ENCODE measurements around the gene PCDHA11.
"Not testable (repeated sequence)": the region's sequence is repeated elsewhere in the genome, so short reads cannot be mapped to it uniquely, and the experiment has no call there.

The PCDHA11 gene, protein sequence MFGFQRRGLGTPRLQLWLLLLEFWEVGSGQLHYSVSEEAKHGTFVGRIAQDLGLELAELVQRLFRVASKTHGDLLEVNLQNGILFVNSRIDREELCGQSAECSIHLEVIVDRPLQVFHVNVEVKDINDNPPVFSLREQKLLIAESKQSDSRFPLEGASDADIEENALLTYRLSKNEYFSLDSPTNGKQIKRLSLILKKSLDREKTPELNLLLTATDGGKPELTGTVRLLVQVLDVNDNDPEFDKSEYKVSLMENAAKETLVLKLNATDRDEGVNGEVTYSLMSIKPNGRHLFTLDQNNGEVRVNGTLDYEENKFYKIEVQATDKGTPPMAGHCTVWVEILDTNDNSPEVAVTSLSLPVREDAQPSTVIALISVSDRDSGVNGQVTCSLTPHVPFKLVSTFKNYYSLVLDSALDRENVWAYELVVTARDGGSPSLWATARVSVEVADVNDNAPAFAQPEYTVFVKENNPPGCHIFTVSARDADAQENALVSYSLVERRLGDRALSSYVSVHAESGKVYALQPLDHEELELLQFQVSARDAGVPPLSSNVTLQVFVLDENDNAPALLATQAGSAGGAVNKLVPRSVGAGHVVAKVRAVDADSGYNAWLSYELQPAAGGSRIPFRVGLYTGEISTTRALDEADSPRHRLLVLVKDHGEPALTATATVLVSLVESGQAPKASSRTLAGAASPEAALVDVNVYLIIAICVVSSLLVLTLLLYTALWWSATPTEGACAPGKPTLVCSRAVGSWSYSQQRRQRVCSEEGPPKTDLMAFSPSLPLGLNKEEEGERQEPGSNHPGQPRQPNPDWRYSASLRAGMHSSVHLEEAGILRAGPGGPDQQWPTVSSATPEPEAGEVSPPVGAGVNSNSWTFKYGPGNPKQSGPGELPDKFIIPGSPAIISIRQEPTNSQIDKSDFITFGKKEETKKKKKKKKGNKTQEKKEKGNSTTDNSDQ

GRCh38 chr5:140868721-140869554, at the start of gene PCDHA11:
Gene PCDHA11 (plus strand): TSS chr5:140868957. CDS start chr5:140869104, 147 bp downstream.
- DNase-seq: no peak

GRCh38 chr5:140821375-140822280, 47.1 kb upstream of the PCDHA11 start, which contains the start of gene PCDHA5:
Gene PCDHA5 (plus strand): TSS chr5:140821613.
- DNase-seq: peak; percentile 85

DNA sequence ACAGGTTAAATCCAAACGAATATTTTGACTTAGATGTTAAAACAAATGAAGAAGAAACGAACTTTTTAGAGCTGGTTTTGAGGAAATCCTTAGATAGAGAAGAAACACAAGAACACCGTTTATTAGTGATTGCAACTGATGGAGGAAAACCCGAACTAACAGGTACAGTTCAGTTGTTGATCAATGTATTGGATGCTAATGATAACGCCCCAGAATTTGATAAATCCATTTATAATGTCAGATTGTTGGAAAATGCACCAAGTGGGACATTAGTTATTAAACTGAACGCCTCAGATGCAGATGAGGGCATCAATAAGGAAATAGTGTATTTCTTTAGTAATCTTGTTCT, 46.5 kb upstream of the PCDHA11 start:
- no peak for DNase-seq

- not testable (repeated sequence) for DNase-seq
Observed at GRCh38 chr5:140822969-140823368, 45.8 kb upstream of the PCDHA11 start.

GRCh38 chr5:140823475-140823874, 45.3 kb upstream of the PCDHA11 start:
- DNase-seq: no peak

- no peak for DNase-seq
Observed at GRCh38 chr5:140827704-140828361, 40.9 kb upstream of the PCDHA11 start, which contains the start of gene PCDHA6. Gene PCDHA6 (plus strand): TSS chr5:140827960. CDS start chr5:140828092, 132 bp downstream.

DNA sequence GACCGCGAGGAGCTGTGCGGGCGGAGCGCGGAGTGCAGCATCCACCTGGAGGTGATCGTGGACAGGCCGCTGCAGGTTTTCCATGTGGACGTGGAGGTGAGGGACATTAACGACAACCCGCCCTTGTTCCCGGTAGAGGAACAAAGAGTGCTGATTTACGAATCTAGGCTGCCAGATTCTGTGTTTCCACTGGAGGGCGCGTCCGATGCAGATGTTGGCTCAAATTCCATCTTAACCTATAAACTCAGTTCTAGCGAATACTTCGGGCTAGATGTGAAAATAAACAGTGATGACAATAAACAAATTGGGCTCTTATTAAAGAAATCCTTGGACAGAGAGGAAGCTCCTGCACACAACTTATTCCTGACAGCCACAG, 40.4 kb upstream of the PCDHA11 start:
- no peak for DNase-seq

DNA sequence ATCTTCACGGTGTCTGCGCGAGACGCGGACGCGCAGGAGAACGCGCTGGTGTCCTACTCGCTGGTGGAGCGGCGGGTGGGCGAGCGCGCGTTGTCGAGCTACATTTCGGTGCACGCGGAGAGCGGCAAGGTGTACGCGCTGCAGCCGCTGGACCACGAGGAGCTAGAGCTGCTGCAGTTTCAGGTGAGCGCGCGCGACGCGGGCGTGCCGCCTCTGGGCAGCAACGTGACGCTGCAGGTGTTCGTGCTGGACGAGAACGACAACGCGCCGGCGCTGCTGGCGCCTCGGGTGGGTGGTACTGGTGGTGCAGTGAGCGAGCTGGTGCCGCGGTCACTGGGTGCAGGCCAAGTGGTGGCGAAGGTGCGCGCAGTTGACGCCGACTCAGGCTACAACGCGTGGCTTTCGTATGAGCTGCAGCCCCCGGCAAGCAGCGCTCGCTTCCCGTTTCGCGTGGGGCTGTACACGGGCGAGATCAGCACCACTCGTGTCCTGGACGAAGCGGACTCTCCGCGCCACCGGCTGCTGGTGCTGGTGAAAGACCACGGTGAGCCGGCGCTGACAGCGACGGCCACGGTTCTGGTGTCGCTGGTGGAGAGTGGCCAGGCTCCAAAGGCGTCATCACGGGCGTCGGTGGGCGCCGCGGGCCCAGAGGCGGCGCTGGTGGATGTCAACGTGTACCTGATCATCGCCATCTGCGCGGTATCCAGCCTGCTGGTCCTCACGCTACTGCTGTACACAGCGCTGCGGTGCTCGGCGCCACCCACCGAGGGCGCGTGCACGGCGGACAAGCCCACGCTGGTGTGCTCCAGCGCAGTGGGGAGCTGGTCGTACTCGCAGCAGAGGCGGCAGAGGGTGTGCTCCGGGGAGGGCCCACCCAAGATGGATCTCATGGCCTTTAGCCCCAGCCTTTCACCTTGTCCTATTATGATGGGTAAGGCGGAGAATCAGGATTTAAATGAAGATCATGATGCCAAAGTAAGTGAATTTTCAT, 39.0 kb upstream of the PCDHA11 start:
- DNase-seq: not testable (repeated sequence)

- DNase-seq: peak; percentile 39
Observed at GRCh38 chr5:140833993-140834392, 34.8 kb upstream of the PCDHA11 start, which contains the start of gene PCDHA7. Gene PCDHA7 (plus strand): TSS chr5:140834269. CDS start chr5:140834384, 115 bp downstream.

DNA sequence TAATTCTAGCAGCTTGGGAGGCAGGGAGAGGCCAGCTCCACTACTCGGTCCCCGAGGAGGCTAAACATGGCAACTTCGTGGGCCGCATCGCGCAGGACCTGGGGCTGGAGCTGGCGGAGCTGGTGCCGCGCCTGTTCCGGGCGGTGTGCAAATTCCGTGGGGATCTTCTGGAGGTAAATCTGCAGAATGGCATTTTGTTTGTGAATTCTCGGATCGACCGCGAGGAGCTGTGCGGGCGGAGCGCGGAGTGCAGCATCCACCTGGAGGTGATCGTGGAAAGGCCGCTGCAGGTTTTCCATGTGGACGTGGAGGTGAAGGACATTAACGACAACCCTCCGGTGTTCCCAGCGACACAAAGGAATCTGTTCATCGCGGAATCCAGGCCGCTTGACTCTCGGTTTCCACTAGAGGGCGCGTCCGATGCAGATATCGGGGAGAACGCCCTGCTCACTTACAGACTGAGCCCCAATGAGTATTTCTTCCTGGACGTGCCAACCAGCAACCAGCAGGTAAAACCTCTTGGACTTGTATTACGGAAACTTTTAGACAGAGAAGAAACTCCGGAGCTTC, 34.2 kb upstream of the PCDHA11 start:
- DNase-seq: peak; percentile 21

GRCh38 chr5:140835622-140836510, 32.9 kb upstream of the PCDHA11 start:
- DNase-seq: no peak

GRCh38 chr5:140840978-140841962, 27.5 kb upstream of the PCDHA11 start, which contains the start of gene PCDHA8:
Gene PCDHA8 (plus strand): TSS chr5:140841187. CDS start chr5:140841322, 135 bp downstream.
- DNase-seq: no peak

- DNase-seq: no peak
Observed at GRCh38 chr5:140842798-140843733, 25.7 kb upstream of the PCDHA11 start.

DNA sequence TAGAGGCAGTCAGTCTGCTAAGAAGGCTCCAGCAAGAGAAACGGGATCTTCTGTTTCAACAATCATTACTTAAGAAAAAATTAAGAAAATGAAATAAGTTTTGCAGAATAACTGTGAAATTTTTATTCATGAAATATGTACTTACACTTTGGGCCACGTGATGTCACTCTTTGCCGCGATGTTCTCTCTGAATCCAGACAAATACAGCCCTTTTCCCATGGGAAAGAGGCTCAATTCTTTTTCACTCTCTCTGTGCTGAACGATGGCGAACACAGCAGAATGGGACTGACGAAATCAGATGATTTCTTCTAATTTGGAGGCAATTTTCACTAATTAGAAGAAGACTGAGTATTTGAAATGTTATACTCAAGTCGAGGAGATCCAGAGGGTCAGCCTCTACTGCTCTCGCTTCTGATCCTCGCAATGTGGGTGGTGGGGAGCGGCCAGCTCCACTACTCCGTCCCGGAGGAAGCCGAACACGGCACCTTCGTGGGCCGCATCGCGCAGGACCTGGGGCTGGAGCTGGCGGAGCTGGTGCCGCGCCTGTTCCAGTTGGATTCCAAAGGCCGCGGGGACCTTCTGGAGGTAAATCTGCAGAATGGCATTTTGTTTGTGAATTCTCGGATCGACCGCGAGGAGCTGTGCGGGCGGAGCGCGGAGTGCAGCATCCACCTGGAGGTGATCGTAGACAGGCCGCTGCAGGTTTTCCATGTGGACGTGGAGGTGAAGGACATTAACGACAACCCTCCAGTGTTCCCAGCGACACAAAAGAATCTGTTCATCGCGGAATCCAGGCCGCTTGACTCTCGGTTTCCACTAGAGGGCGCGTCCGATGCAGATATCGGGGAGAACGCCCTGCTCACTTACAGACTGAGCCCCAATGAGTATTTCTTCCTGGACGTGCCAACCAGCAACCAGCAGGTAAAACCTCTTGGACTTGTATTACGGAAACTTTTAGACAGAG, 20.3 kb upstream of the PCDHA11 start, which contains the start of gene PCDHA9:
TSS of gene PCDHA9 (plus strand) at position 244 of the 964 bp plus-strand sequence. CDS start at position 358, 114 bp downstream.
- not testable (repeated sequence) for DNase-seq

Measured in NCI-H345 (cell line).